ENCODE data around the gene RPLP2. TPM values are rescaled to one million over a fixed set of nuclear protein-coding genes. Genes with fewer than 3 reads are reported as not detected.

The RPLP2 gene
- polyA plus RNA-seq, 1 donor (not counting 4 experiments of a cell fraction or from before 2014, with no cell fraction given): 632 TPM

DNA sequence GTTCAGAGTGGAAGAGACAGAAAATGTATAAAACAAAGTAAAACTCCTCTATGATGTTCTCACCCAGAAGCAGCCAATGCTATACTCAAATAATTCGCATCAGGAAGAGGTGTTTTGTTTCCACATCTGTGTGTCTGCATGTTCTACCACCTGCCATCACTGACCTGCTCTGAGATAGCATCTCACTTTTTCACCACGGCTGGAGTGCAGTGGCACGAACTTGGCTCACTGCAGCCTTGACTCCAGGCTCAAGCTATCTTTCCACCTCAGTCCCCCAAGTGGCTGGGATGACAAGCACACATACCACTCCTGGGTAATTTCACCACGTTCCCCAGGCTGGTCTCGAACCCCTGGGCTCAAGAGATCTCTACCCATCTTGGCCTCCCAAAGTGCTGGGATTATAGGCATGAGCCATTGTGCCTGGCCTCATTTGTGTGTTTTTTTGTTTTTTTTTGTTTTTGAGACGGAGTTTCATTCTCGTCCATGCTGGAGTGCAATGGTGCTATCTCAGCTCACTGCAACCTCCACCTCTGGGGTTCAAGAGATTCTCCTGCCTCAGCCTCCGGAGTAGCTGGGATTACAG, 48.1 kb upstream of the RPLP2 start:
- Histone ChIP-seq H3K4me1 (ENCODE audit: control insufficient read depth, extremely low read depth, insufficient read depth, low read length) (peaks cover 19% of the 10 kb centered on the region), H3K79me2 (ENCODE audit: control insufficient read depth, insufficient read depth, low read length) (peaks cover 7% of the 10 kb centered on the region), H4K20me1 (ENCODE audit: control insufficient read depth, extremely low read depth, insufficient read depth, low read length) (peaks cover 11% of the 10 kb centered on the region), H3K9me3 (ENCODE audit: control insufficient read depth, low read depth, low read length) (no peaks in the 10 kb centered on the region), H2AFZ (ENCODE audit: control insufficient read depth, low read length) (no peak overlapping the region), H3K9ac (ENCODE audit: control insufficient read depth, extremely low read depth, insufficient read depth, low read length) (no peak overlapping the region), H3K36me3 (ENCODE audit: control insufficient read depth in 2 of 2, extremely low read depth in 1 of 2, insufficient read depth in 2 of 2, low read length in 2 of 2) (peaks cover 35 to 40% of the 10 kb centered on the region in 2 experiments), H3K4me2 (ENCODE audit: control insufficient read depth, extremely low read depth, insufficient read depth, low read depth, low read length) (no peak overlapping the region), H3K27me3 (ENCODE audit: control insufficient read depth, extremely low read depth, insufficient read depth, low read length) (no peaks in the 10 kb centered on the region), H3K27ac (ENCODE audit: control insufficient read depth, insufficient read depth, low read length) (no peak overlapping the region), H3K9me1 (ENCODE audit: control insufficient read depth, extremely low read depth, insufficient read depth, low read length) (peaks cover 3% of the 10 kb centered on the region), H3K4me3 (ENCODE audit: control insufficient read depth in 2 of 3, extremely low read depth in 1 of 3, insufficient read depth in 2 of 3, low read depth in 1 of 3, low read length in 3 of 3) (no peak overlapping the region)
- no peak for FAIRE-seq
- dilution Hi-C loops (cut with MboI; ENCODE audit: extremely low pct_ligation_motif_present, low sequenced_read_pairs): no loop called here
- TF ChIP-seq EZH2 (IDR thresholded peaks at IDR 0.05; ENCODE audit: low read length): no peak
- TF ChIP-seq, protein P1, sequence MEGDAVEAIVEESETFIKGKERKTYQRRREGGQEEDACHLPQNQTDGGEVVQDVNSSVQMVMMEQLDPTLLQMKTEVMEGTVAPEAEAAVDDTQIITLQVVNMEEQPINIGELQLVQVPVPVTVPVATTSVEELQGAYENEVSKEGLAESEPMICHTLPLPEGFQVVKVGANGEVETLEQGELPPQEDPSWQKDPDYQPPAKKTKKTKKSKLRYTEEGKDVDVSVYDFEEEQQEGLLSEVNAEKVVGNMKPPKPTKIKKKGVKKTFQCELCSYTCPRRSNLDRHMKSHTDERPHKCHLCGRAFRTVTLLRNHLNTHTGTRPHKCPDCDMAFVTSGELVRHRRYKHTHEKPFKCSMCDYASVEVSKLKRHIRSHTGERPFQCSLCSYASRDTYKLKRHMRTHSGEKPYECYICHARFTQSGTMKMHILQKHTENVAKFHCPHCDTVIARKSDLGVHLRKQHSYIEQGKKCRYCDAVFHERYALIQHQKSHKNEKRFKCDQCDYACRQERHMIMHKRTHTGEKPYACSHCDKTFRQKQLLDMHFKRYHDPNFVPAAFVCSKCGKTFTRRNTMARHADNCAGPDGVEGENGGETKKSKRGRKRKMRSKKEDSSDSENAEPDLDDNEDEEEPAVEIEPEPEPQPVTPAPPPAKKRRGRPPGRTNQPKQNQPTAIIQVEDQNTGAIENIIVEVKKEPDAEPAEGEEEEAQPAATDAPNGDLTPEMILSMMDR (optimal IDR thresholded peaks at IDR 0.05 in 1 of 3, IDR thresholded peaks at IDR 0.05 in 1 of 3, conservative IDR thresholded peaks at IDR 0.05 in 1 of 3; ENCODE audit: extremely low read depth in 1 of 3, insufficient read depth in 2 of 3, low read length in 3 of 3): no peak
- DNase-seq (ENCODE audit: low read depth, low spot score): no peak

DNA sequence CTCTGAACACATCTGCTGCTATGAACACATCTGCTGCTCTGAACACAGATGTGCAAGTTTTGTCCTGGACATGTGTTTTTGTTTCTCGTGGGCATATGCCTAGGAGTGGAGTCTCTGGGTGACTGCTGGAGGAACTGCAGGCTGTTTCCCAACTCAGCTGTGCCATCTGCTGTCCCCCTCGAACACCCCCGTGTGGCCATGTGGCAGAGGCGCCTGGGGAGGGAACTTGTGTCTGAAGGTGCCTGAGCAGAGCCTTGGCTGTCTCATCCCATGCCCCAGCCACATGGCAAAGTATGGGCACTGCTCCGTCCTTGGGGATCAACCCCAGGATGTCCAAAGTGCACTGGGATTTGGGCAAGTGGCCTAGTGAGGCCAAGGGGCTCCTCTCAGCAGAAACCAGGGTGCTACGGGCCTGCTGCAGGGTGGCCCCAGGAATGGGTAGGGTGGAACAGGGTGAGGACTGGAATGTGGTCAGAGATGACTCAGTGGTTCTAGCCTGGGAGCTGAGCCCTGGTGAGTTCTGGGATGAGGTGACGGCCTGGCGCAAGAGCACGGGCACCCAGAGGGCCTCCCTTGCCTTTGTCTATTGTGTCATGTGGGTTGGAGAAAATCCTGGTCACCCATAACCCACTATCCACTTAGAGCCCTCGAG, 47.2 kb upstream of the RPLP2 start:
- no peaks in the 10 kb centered on the region for H3K79me2 ChIP-seq (ENCODE audit: control insufficient read depth, insufficient read depth, low read length)
- dilution Hi-C loops (cut with MboI; ENCODE audit: extremely low pct_ligation_motif_present, low sequenced_read_pairs): no loop called here
- peak; percentile 69 for FAIRE-seq
- no peaks in the 10 kb centered on the region for H3K27me3 ChIP-seq (ENCODE audit: control insufficient read depth, extremely low read depth, insufficient read depth, low read length)
- H3K9me1 ChIP-seq (ENCODE audit: control insufficient read depth, extremely low read depth, insufficient read depth, low read length): peaks cover 3% of the 10 kb centered on the region
- H4K20me1 ChIP-seq (ENCODE audit: control insufficient read depth, extremely low read depth, insufficient read depth, low read length): peaks cover 11% of the 10 kb centered on the region
- no peaks in the 10 kb centered on the region for H3K9me3 ChIP-seq (ENCODE audit: control insufficient read depth, low read depth, low read length)
- H3K36me3 ChIP-seq (ENCODE audit: control insufficient read depth in 2 of 2, extremely low read depth in 1 of 2, insufficient read depth in 2 of 2, low read length in 2 of 2): peaks cover 39 to 40% of the 10 kb centered on the region in 2 experiments
- H3K4me2 ChIP-seq (ENCODE audit: control insufficient read depth, extremely low read depth, insufficient read depth, low read depth, low read length): peak overlapping the region; percentile 11
- no peak overlapping the region for H3K4me3 ChIP-seq (ENCODE audit: control insufficient read depth in 2 of 3, extremely low read depth in 1 of 3, insufficient read depth in 2 of 3, low read depth in 1 of 3, low read length in 3 of 3)
- peak overlapping the region; percentile 38 for H3K9ac ChIP-seq (ENCODE audit: control insufficient read depth, extremely low read depth, insufficient read depth, low read length)
- peaks cover 19% of the 10 kb centered on the region for H3K4me1 ChIP-seq (ENCODE audit: control insufficient read depth, extremely low read depth, insufficient read depth, low read length)
- DNase-seq (ENCODE audit: low read depth, low spot score): peak; percentile 57
- peak overlapping the region; percentile 75 for H3K27ac ChIP-seq (ENCODE audit: control insufficient read depth, insufficient read depth, low read length)
- TF ChIP-seq, protein P1 (optimal IDR thresholded peaks at IDR 0.05 in 1 of 3, IDR thresholded peaks at IDR 0.05 in 1 of 3, conservative IDR thresholded peaks at IDR 0.05 in 1 of 3; ENCODE audit: extremely low read depth in 1 of 3, insufficient read depth in 2 of 3, low read length in 3 of 3): peak; percentile 28 to 66 (median 34)
- no peak for TF ChIP-seq EZH2 (IDR thresholded peaks at IDR 0.05; ENCODE audit: low read length)
- H2AFZ ChIP-seq (ENCODE audit: control insufficient read depth, low read length): no peak overlapping the region
